ENCODE results near the gene ZNF10. TPM values are rescaled to one million over a fixed set of nuclear protein-coding genes. Genes with fewer than 3 reads are reported as not detected.

Gene ZNF10
- total RNA-seq, 1 donor from 2014 or later, result 19.4 TPM

GRCh38 chr12:133130808-133131128 lies 341 bp downstream of the ZNF10 start:
- peaks cover 5% of the 10 kb centered on the region for H3K4me1 Mint-ChIP-seq (ENCODE audit: unreplicated experiment)
- peak overlapping the region; percentile 99 for H3K4me3 Mint-ChIP-seq
- no peaks in the 10 kb centered on the region for H3K27me3 Mint-ChIP-seq
- TF ChIP-seq CTCF (conservative IDR thresholded peaks at IDR 0.05), result no peak
- H3K9me3 Mint-ChIP-seq, result peaks cover 21% of the 10 kb centered on the region
- DNase-seq (ENCODE audit: extremely low spot score, unreplicated experiment), result no peak
- H3K27ac Mint-ChIP-seq, result peak overlapping the region; percentile 98
- peaks cover 52% of the 10 kb centered on the region for H3K36me3 Mint-ChIP-seq

GRCh38 chr12:133135747-133136146 lies 5.3 kb downstream of the ZNF10 start:
- Mint-ChIP-seq H3K36me3 (peaks cover 71% of the 10 kb centered on the region), H3K9me3 (peaks cover 39% of the 10 kb centered on the region), H3K4me1 (ENCODE audit: unreplicated experiment) (peaks cover 5% of the 10 kb centered on the region), H3K4me3 (no peak overlapping the region), H3K27ac (no peak overlapping the region), H3K27me3 (no peaks in the 10 kb centered on the region)
- no peak for TF ChIP-seq CTCF (conservative IDR thresholded peaks at IDR 0.05)
- no peak for DNase-seq (ENCODE audit: extremely low spot score, unreplicated experiment)

GRCh38 chr12:133145981-133146380 lies 15.6 kb downstream of the ZNF10 start:
- no peaks in the 10 kb centered on the region for H3K27me3 Mint-ChIP-seq
- H3K9me3 Mint-ChIP-seq, result peaks cover 28% of the 10 kb centered on the region
- DNase-seq (ENCODE audit: extremely low spot score, unreplicated experiment), result no peak
- peak overlapping the region; percentile 8 for H3K4me3 Mint-ChIP-seq
- H3K27ac Mint-ChIP-seq, result peak overlapping the region; percentile 86
- no peaks in the 10 kb centered on the region for H3K4me1 Mint-ChIP-seq (ENCODE audit: unreplicated experiment)
- peaks cover 78% of the 10 kb centered on the region for H3K36me3 Mint-ChIP-seq
- no peak for TF ChIP-seq CTCF (conservative IDR thresholded peaks at IDR 0.05)

- H3K27me3 Mint-ChIP-seq, result no peaks in the 10 kb centered on the region
- peaks cover 76% of the 10 kb centered on the region for H3K36me3 Mint-ChIP-seq
- no peak for DNase-seq (ENCODE audit: extremely low spot score, unreplicated experiment)
- TF ChIP-seq CTCF (conservative IDR thresholded peaks at IDR 0.05), result no peak
- H3K4me3 Mint-ChIP-seq, result no peak overlapping the region
- no peaks in the 10 kb centered on the region for H3K4me1 Mint-ChIP-seq (ENCODE audit: unreplicated experiment)
- no peak overlapping the region for H3K27ac Mint-ChIP-seq
- H3K9me3 Mint-ChIP-seq, result peaks cover 54% of the 10 kb centered on the region
Observed at GRCh38 chr12:133156125-133156690, 25.8 kb downstream of the ZNF10 start.

- Mint-ChIP-seq H3K9me3 (peaks cover 7% of the 10 kb centered on the region), H3K27ac (no peak overlapping the region), H3K4me3 (no peak overlapping the region), H3K4me1 (ENCODE audit: unreplicated experiment) (no peaks in the 10 kb centered on the region), H3K27me3 (no peaks in the 10 kb centered on the region), H3K36me3 (peaks cover 6% of the 10 kb centered on the region)
- TF ChIP-seq CTCF (conservative IDR thresholded peaks at IDR 0.05), result no peak
- DNase-seq (ENCODE audit: extremely low spot score, unreplicated experiment), result no peak
Observed at GRCh38 chr12:133165776-133166175, 35.3 kb downstream of the ZNF10 start.

GRCh38 chr12:133172491-133172890 lies 42.1 kb downstream of the ZNF10 start:
- no peak overlapping the region for H3K4me3 Mint-ChIP-seq
- H3K9me3 Mint-ChIP-seq, result peaks cover 8% of the 10 kb centered on the region
- H3K27ac Mint-ChIP-seq, result no peak overlapping the region
- TF ChIP-seq CTCF (conservative IDR thresholded peaks at IDR 0.05), result no peak
- no peaks in the 10 kb centered on the region for H3K36me3 Mint-ChIP-seq
- no peaks in the 10 kb centered on the region for H3K27me3 Mint-ChIP-seq
- DNase-seq (ENCODE audit: extremely low spot score, unreplicated experiment), result no peak
- H3K4me1 Mint-ChIP-seq (ENCODE audit: unreplicated experiment), result no peaks in the 10 kb centered on the region

Measured in type B pancreatic cell (in vitro differentiated cells).